Keratinocyte (primary cell): ENCODE data around the gene HAP1. TPM values are rescaled to one million over a fixed set of nuclear protein-coding genes. Genes with fewer than 3 reads are reported as not detected.

ENCODE experiments used
- DNase-seq: peaks from one replicate; pipeline ENCODE4 v3.0.0-alpha.2; 2011; ENCODE audit warnings: low read depth, missing footprints, low spot score
- FAIRE-seq: peaks from 2 replicates; lab custom pipeline; 2011; peaks lifted over from hg19 to GRCh38; lab: Jason Lieb, UNC
- H2AFZ ChIP-seq: 2 replicates; pipeline ENCODE4 v1.6.0; 2012; ENCODE audit warnings: low read length, control low read depth, inconsistent platforms; ENCODE audit not compliant: control insufficient read depth
- H3K27ac ChIP-seq: 2 replicates; pipeline ENCODE4 v1.5.1; 2011; ENCODE audit warnings: low read length; ENCODE audit not compliant: control insufficient read depth, insufficient read depth
- H3K27me3 ChIP-seq: 3 replicates; pipeline ENCODE4 v1.6.0; 2011; ENCODE audit warnings: low read length; ENCODE audit not compliant: control insufficient read depth, insufficient read depth; ENCODE audit errors: extremely low read depth
- H3K36me3 ChIP-seq, 2 experiments: 2 replicates in 1 of 2; 3 replicates in 1 of 2; pipeline ENCODE4 v1.5.1; 2011; ENCODE audit warnings: low read length in 2 of 2, mild to moderate bottlenecking in 1 of 2; ENCODE audit not compliant: control insufficient read depth in 2 of 2, insufficient read depth in 2 of 2; ENCODE audit errors: extremely low read depth in 1 of 2
- H3K4me1 ChIP-seq: 3 replicates; pipeline ENCODE4 v1.5.1; 2011; ENCODE audit warnings: low read length; ENCODE audit not compliant: control insufficient read depth, insufficient read depth; ENCODE audit errors: extremely low read depth
- H3K4me2 ChIP-seq: 3 replicates; pipeline ENCODE4 v1.6.0; 2011; ENCODE audit warnings: low read depth, low read length; ENCODE audit not compliant: control insufficient read depth, insufficient read depth; ENCODE audit errors: extremely low read depth
- H3K4me3 ChIP-seq, 3 experiments: fragments of 200-600 bp in 1 of 3; sonication (generic) in 1 of 3; 2 replicates in 2 of 3; 3 replicates in 1 of 3; pipeline ENCODE4 v1.5.1; 2011 to 2016; ENCODE audit warnings: low read length in 3 of 3, mild to moderate bottlenecking in 3 of 3, control low read depth in 2 of 3, inconsistent platforms in 1 of 3, low read depth in 1 of 3, mixed read lengths in 1 of 3, mixed run types in 1 of 3, moderate library complexity in 1 of 3; ENCODE audit not compliant: control insufficient read depth in 2 of 3, insufficient read depth in 2 of 3; ENCODE audit errors: extremely low read depth in 1 of 3
- H3K79me2 ChIP-seq: 2 replicates; pipeline ENCODE4 v1.6.0; 2012; ENCODE audit warnings: low read length; ENCODE audit not compliant: control insufficient read depth, insufficient read depth
- H3K9ac ChIP-seq: 3 replicates; pipeline ENCODE4 v1.6.0; 2011; ENCODE audit warnings: low read length; ENCODE audit not compliant: control insufficient read depth, insufficient read depth; ENCODE audit errors: extremely low read depth
- H3K9me1 ChIP-seq: 3 replicates; pipeline ENCODE4 v1.6.0; 2011; ENCODE audit warnings: low read length; ENCODE audit not compliant: control insufficient read depth, insufficient read depth; ENCODE audit errors: extremely low read depth
- H3K9me3 ChIP-seq: 2 replicates; pipeline ENCODE4 v1.5.1; 2012; ENCODE audit warnings: low read depth, low read length; ENCODE audit not compliant: control insufficient read depth
- H4K20me1 ChIP-seq: 3 replicates; pipeline ENCODE4 v1.6.0; 2011; ENCODE audit warnings: low read length; ENCODE audit not compliant: control insufficient read depth, insufficient read depth; ENCODE audit errors: extremely low read depth
- CTCF ChIP-seq, 3 experiments: IDR thresholded peaks in 1 of 3; conservative IDR thresholded peaks in 1 of 3; optimal IDR thresholded peaks in 1 of 3; 2 replicates in 2 of 3; 3 replicates in 1 of 3; pipeline versions ENCODE3 to v1.5.1; 2011; ENCODE audit warnings: low read length in 3 of 3, mild to moderate bottlenecking in 3 of 3, moderate library complexity in 2 of 3, control low read depth in 1 of 3, inconsistent platforms in 1 of 3; ENCODE audit not compliant: insufficient read depth in 2 of 3; ENCODE audit errors: extremely low read depth in 1 of 3
- EZH2 ChIP-seq: IDR thresholded peaks from one replicate; pipeline ENCODE4 v1.6.1; 2012; ENCODE audit warnings: inconsistent platforms, mild to moderate bottlenecking, low read length, moderate library complexity
- dilution Hi-C: fragments of 300-500 bp; cut with MboI; formaldehyde crosslinking; loops from one replicate; pipeline ENCODE4 v1.7.0; 2020; ENCODE audit warnings: low sequenced_read_pairs; ENCODE audit not compliant: extremely low pct_ligation_motif_present
- polyA plus RNA-seq, 5 experiments: library from polyadenylated mRNA; depleted of rRNA in 3 of 5; stranded (reverse) in 3 of 5; stranded (forward) in 1 of 5; unstranded in 1 of 5; fragments of >200 nt; gene quantifications; 1 replicate in 1 of 5; 2 replicates in 3 of 5; 3 replicates in 1 of 5; pipeline versions ENCODE4 v1.2.1 to v1.2.3, GENCODE V29; 2011 to 2012; ENCODE audit warnings: missing spikeins in 2 of 5, low read depth in 1 of 5, low replicate concordance in 1 of 5

The HAP1 gene
- polyA plus RNA-seq, 1 donor (not counting 4 experiments of a cell fraction or from before 2014, with no cell fraction given) = 1.6 TPM

- no peaks in the 10 kb centered on the region for H3K27me3 ChIP-seq
- DNase-seq = no peak
- no peak overlapping the region for H3K4me3 ChIP-seq
- H3K4me2 ChIP-seq = no peak overlapping the region
- FAIRE-seq = no peak
- no peak overlapping the region for H2AFZ ChIP-seq
- no peak overlapping the region for H3K9ac ChIP-seq
- peaks cover 3% of the 10 kb centered on the region for H4K20me1 ChIP-seq
- no peaks in the 10 kb centered on the region for H3K4me1 ChIP-seq
- H3K9me1 ChIP-seq = no peaks in the 10 kb centered on the region
- dilution Hi-C loops = no loop called here
- H3K27ac ChIP-seq = no peak overlapping the region
- no peak for TF ChIP-seq EZH2
- no peak for TF ChIP-seq CTCF (optimal IDR thresholded peaks at IDR 0.05 in 1 of 3, IDR thresholded peaks at IDR 0.05 in 1 of 3, conservative IDR thresholded peaks at IDR 0.05 in 1 of 3; ENCODE audit: extremely low read depth in 1 of 3, insufficient read depth in 2 of 3, low read length in 3 of 3)
- no peaks in the 10 kb centered on the region for H3K9me3 ChIP-seq
- no peaks in the 10 kb centered on the region for H3K79me2 ChIP-seq
- H3K36me3 ChIP-seq = peaks cover 0 to 2% of the 10 kb centered on the region in 2 experiments
Measured at GRCh38 chr17:41697122-41697962, 37.1 kb downstream of the HAP1 start.

- Histone ChIP-seq H2AFZ (no peak overlapping the region), H3K4me2 (no peak overlapping the region), H3K4me1 (no peaks in the 10 kb centered on the region), H3K9me1 (no peaks in the 10 kb centered on the region), H3K27me3 (no peaks in the 10 kb centered on the region), H3K9me3 (no peaks in the 10 kb centered on the region), H3K27ac (no peak overlapping the region), H3K4me3 (no peak overlapping the region), H4K20me1 (peaks cover 15% of the 10 kb centered on the region), H3K79me2 (peaks cover under 1% of the 10 kb centered on the region), H3K36me3 (peaks cover 7 to 11% of the 10 kb centered on the region in 2 experiments), H3K9ac (no peak overlapping the region)
- TF ChIP-seq CTCF (optimal IDR thresholded peaks at IDR 0.05 in 1 of 3, IDR thresholded peaks at IDR 0.05 in 1 of 3, conservative IDR thresholded peaks at IDR 0.05 in 1 of 3; ENCODE audit: extremely low read depth in 1 of 3, insufficient read depth in 2 of 3, low read length in 3 of 3) (peak; percentile 62 to 82 (median 69)), EZH2 (no peak)
- dilution Hi-C loops = no loop called here
- FAIRE-seq = peak; percentile 62
- DNase-seq = no peak
Measured at GRCh38 chr17:41695954-41696757, 38.3 kb downstream of the HAP1 start.
